BE2C (cell line): Measurements from ENCODE around the gene HK1.

Experiments
- DNase-seq: peaks from one replicate; pipeline ENCODE4 v3.0.0-alpha.2; 2020
- H3K27me3 ChIP-seq: fragments of 250-450 bp; sonication (Bioruptor Pico); 2 replicates; pipeline ENCODE4 v1.5.1; 2020; ENCODE audit warnings: mild to moderate bottlenecking
- H3K36me3 ChIP-seq: fragments of 250-450 bp; sonication (Bioruptor Pico); 2 replicates; pipeline ENCODE4 v1.5.1; 2020; ENCODE audit warnings: mild to moderate bottlenecking
- H3K4me1 ChIP-seq: fragments of 250-450 bp; sonication (Bioruptor Pico); 2 replicates; pipeline ENCODE4 v1.5.1; 2020
- H3K4me3 ChIP-seq: 2 replicates; pipeline ENCODE4 v1.5.1; 2011; ENCODE audit warnings: low read depth, low read length
- H3K9me3 ChIP-seq: fragments of 250-450 bp; sonication (Bioruptor Pico); 2 replicates; pipeline ENCODE4 v1.5.1; 2020
- CTCF ChIP-seq: IDR thresholded peaks from 2 replicates; pipeline ENCODE4 v1.5.1; 2012; ENCODE audit warnings: mild to moderate bottlenecking, low read depth, low read length

HK1 gene

DNA sequence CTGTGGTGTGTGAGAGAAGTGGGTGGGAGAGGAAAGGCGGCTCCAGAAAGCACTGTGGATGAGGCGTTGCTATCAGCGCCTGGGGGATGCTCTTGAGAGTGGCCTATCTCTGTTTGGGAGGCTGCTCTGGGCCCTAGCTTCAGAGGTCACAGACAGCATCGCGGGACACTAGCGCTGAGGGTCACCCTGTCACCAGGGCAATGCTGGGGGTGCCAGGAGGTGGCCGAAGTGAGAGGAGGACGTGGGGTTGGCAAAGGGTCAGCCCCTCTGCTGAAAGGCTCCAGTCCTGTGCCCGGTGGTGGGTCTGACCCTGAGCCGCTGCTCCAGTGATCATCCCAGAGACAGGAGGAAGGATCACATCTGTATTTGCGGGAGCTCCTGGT is 141.4 kb downstream of the HK1 start:
- H3K36me3 ChIP-seq = no peaks in the 10 kb centered on the region
- H3K27me3 ChIP-seq = no peaks in the 10 kb centered on the region
- no peak overlapping the region for H3K4me3 ChIP-seq
- H3K4me1 ChIP-seq = no peaks in the 10 kb centered on the region
- no peak for DNase-seq
- H3K9me3 ChIP-seq = no peaks in the 10 kb centered on the region
- no peak for TF ChIP-seq CTCF

DNA sequence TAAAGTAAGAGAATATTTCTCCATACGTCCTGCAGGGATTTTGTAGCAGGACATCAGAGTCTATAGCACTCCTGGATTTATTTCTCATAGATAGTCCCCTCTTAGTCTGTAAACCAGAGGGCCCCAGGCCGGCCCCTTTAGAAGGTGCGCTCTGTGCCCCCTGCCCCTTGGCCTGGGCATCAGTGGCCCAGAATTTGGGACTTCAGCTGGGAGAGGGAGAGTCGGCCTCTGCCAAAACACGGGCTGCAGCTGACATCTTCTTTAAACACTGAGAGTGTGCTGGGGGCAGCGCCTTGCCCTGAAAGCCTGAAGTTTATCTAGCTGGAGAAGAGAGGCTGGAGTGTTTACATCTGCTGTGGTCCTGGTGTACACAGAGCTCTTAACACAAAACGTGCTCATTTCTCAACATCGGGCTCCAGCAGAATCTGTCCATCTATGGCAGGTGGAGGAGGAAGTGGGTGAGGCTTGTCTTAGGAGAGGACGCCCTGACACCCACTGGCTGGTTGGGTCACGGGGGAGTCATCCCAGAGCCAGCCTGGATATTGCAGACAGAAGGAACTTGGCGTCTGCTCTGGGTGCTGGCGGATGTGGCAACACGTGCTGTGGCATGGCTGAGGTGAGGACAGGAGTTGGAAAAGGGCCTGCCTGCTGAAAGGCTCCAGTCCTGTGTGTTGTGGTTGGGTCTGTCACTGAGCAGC is 143.5 kb downstream of the HK1 start:
- no peak for DNase-seq

GRCh38 chr10:69422676-69423075 is 144.4 kb downstream of the HK1 start:
- H3K4me1 ChIP-seq = peaks cover 9% of the 10 kb centered on the region; the same call in 1 of the 2 replicates
- H3K9me3 ChIP-seq = no peaks in the 10 kb centered on the region
- TF ChIP-seq CTCF = no peak
- no peaks in the 10 kb centered on the region for H3K27me3 ChIP-seq
- H3K36me3 ChIP-seq = no peaks in the 10 kb centered on the region
- H3K4me3 ChIP-seq = no peak overlapping the region
- no peak for DNase-seq

More for the DNA sequence above, 143.5 kb downstream of the HK1 start:
- no peak for TF ChIP-seq CTCF
- H3K9me3 ChIP-seq = no peaks in the 10 kb centered on the region
- no peak overlapping the region for H3K4me3 ChIP-seq
- no peaks in the 10 kb centered on the region for H3K36me3 ChIP-seq
- H3K4me1 ChIP-seq = peaks cover 9% of the 10 kb centered on the region; the same call in 1 of the 2 replicates
- no peaks in the 10 kb centered on the region for H3K27me3 ChIP-seq

DNA sequence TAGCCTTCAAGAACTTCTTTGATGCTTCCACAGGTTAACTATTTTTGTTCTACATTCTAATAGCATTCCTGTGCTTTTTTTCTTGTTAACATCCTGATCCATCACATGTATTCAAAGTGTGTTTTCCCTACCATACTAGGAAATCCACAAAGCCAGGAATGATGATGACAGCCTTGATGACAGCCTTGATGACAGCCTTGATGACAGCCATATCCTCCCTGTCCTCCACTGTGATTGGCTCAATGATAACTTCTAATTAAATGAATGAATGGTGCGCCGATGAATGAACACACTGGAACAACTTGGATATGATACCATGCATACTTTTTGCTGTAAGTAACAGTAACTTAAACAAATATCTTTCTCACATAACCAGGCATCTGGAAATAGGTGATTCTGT is 146.7 kb downstream of the HK1 start:
- no peaks in the 10 kb centered on the region for H3K27me3 ChIP-seq
- no peak for TF ChIP-seq CTCF
- peaks cover 9% of the 10 kb centered on the region; the same call in 1 of the 2 replicates for H3K4me1 ChIP-seq
- no peak overlapping the region for H3K4me3 ChIP-seq
- H3K36me3 ChIP-seq = no peaks in the 10 kb centered on the region
- H3K9me3 ChIP-seq = no peaks in the 10 kb centered on the region
- DNase-seq = no peak

GRCh38 chr10:69425511-69426298 is 147.4 kb downstream of the HK1 start:
- no peak for TF ChIP-seq CTCF
- no peak overlapping the region for H3K4me3 ChIP-seq
- H3K4me1 ChIP-seq = peaks cover 9% of the 10 kb centered on the region; the same call in 1 of the 2 replicates
- H3K27me3 ChIP-seq = no peaks in the 10 kb centered on the region
- H3K9me3 ChIP-seq = no peaks in the 10 kb centered on the region
- no peak for DNase-seq
- H3K36me3 ChIP-seq = no peaks in the 10 kb centered on the region

GRCh38 chr10:69426376-69426727 is 148.1 kb downstream of the HK1 start:
- Histone ChIP-seq H3K9me3 (no peaks in the 10 kb centered on the region), H3K4me1 (peaks cover 9% of the 10 kb centered on the region; the same call in 1 of the 2 replicates), H3K27me3 (no peaks in the 10 kb centered on the region), H3K4me3 (no peak overlapping the region), H3K36me3 (no peaks in the 10 kb centered on the region)
- no peak for TF ChIP-seq CTCF
- no peak for DNase-seq
